IgD-negative memory B cell (primary cell): Measurements from ENCODE around the gene IL17RA. TPM values are rescaled to one million over a fixed set of nuclear protein-coding genes. Genes with fewer than 3 reads are reported as not detected.
A peak's percentile ranks its signal among the peaks of the same experiment; 100 is the strongest.
"Not testable (repeated sequence)": the region's sequence is repeated elsewhere in the genome, so short reads cannot be mapped to it uniquely, and the experiment has no call there.

ENCODE experiments used
- H3K27ac Mint-ChIP-seq, 3 donors: one replicate each; pipeline ENCODE4 v1.8.0; 2020 to 2022; ENCODE audit warnings: mild to moderate bottlenecking in 3 of 3, mixed read lengths in 3 of 3, moderate library complexity in 1 of 3
- H3K27me3 Mint-ChIP-seq: one replicate; pipeline ENCODE4 v1.8.0; 2021; ENCODE audit warnings: mixed read lengths
- H3K36me3 Mint-ChIP-seq: one replicate; pipeline ENCODE4 v1.8.0; 2020; ENCODE audit warnings: mild to moderate bottlenecking, mixed read lengths
- H3K4me1 Mint-ChIP-seq, 3 donors: one replicate each; pipeline ENCODE4 v1.8.0; 2020 to 2022; ENCODE audit warnings: mixed read lengths in 3 of 3, mild to moderate bottlenecking in 1 of 3
- H3K4me3 Mint-ChIP-seq, 4 donors: one replicate each; pipeline ENCODE4 v1.8.0; 2020 to 2022; ENCODE audit warnings: mild to moderate bottlenecking in 4 of 4, mixed read lengths in 4 of 4, moderate library complexity in 3 of 4
- H3K9me3 Mint-ChIP-seq, 3 donors: one replicate each; pipeline ENCODE4 v1.8.0; 2020 to 2021; ENCODE audit warnings: mixed read lengths in 3 of 3, mild to moderate bottlenecking in 1 of 3
- polyA plus RNA-seq: library from polyadenylated mRNA; unstranded; fragments of 300-500 nt; fragmentation: Illumina TruSeq; gene quantifications from one replicate; pipeline ENCODE4 v1.2.3, GENCODE V29; 2021

The IL17RA gene, protein sequence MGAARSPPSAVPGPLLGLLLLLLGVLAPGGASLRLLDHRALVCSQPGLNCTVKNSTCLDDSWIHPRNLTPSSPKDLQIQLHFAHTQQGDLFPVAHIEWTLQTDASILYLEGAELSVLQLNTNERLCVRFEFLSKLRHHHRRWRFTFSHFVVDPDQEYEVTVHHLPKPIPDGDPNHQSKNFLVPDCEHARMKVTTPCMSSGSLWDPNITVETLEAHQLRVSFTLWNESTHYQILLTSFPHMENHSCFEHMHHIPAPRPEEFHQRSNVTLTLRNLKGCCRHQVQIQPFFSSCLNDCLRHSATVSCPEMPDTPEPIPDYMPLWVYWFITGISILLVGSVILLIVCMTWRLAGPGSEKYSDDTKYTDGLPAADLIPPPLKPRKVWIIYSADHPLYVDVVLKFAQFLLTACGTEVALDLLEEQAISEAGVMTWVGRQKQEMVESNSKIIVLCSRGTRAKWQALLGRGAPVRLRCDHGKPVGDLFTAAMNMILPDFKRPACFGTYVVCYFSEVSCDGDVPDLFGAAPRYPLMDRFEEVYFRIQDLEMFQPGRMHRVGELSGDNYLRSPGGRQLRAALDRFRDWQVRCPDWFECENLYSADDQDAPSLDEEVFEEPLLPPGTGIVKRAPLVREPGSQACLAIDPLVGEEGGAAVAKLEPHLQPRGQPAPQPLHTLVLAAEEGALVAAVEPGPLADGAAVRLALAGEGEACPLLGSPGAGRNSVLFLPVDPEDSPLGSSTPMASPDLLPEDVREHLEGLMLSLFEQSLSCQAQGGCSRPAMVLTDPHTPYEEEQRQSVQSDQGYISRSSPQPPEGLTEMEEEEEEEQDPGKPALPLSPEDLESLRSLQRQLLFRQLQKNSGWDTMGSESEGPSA
- polyA plus RNA-seq = 13.5 TPM

DNA sequence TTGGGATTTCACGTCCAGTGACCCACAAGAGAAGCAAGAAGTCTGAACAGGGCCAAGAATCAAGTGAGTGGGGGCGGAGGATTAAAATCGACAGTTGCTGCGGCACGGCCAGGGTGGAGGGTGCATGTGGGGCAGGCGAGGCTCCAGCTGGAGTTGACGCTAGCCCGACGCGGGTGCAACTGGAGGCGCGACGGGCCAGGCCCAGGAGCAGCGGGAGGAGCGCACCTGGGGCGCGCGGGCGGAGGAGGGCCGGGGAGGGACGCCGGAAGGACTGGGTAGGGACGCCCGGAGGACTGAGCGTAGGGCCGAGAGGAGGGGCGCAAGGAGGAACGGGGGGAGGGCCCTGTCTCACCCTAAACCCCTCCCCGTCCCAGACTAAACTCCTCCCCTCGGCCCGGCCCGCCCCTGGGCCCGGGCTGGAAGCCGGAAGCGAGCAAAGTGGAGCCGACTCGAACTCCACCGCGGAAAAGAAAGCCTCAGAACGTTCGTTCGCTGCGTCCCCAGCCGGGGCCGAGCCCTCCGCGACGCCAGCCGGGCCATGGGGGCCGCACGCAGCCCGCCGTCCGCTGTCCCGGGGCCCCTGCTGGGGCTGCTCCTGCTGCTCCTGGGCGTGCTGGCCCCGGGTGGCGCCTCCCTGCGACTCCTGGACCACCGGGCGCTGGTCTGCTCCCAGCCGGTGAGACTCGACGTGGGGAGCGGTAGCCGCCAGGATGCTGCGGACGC, at the start of gene IL17RA:
IL17RA (plus strand) TSS at position 447 of the 723 bp plus-strand sequence; CDS start at position 539, 92 bp downstream.
- H3K9me3 Mint-ChIP-seq = no peaks in the 10 kb centered on the region
- H3K27me3 Mint-ChIP-seq = no peaks in the 10 kb centered on the region
- peaks cover 23 to 30% (median 24%) of the 10 kb centered on the region in 3 donors for H3K4me1 Mint-ChIP-seq
- peak within 1 kb of the TSS; percentile 87 to 97 (median 96) for H3K4me3 Mint-ChIP-seq
- H3K27ac Mint-ChIP-seq = peak within 1 kb of the TSS; percentile 56 to 93 (median 74)
- H3K36me3 Mint-ChIP-seq = peaks cover 1% of the 10 kb centered on the region

DNA sequence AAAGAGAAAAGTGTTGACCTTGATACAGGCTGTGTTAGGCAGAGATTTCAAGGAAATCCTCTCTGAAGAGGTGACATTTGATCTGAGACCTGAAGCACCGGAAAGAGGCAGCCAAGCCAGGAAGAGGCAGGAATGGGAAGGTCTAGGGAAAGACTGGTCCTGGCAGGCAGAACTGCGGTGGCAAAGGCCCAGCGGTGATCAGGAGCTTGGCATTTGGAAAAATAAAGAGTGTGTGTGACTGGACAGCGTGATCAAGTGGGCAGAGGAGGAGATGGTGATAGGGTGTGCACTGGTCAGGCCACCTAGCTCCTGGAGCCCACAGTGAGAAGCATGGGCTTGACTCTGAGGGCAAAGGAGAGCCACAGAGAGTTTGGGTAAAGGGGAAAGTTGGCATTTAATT, 49.6 kb upstream of the IL17RA start:
- Mint-ChIP-seq H3K4me3 (peak overlapping the region; percentile 78 to 93 (median 90)), H3K27ac (peak overlapping the region in 2 of 3 donors; percentile 19 to 29)

DNA sequence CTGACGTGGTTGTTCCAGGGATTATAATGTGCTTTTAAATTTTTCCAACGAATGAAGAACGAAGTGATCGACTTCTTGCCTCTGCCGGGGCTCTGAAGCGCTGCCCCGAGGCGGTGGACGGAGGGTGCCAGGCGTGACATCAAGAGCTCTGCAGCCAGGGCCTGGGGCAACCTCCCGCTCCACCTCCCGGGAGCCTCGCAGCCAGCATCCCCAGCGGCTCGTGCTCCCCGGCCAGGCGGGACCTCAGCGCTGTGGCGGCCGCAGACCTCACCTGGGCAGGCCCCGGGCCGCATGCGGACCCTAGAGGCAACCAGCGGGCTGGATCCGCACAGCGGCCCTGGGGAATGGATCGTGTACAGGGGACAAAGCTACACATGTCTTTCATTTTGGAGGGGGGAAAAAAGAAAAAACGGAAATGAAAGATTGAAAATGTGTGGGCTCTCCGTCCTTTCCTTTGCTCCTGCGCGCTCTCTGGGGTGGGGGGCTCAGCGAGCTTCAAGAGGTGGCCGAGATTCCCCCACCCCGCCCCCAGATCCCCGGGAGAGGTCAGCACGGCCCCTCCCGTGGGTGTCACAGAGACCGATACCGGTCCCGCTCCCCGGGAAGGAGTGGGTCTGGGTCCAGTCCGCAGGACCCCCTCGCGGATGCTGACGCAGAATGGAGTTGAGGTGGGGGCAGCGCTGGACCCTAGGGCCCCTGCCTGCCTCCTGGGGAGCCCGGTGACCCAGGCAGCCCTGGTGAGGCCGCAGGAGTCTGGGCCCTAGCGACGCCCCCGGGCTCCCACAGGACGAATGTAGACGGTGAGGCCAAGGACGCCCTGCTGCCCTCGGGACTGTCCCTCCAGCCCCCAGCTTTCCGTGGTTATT, 48.6 kb upstream of the IL17RA start:
- Mint-ChIP-seq H3K4me3 (peak overlapping the region; percentile 78 to 93 (median 90)), H3K27ac (peak overlapping the region in 2 of 3 donors; percentile 5 to 32), H3K4me1 (peaks cover 13 to 19% (median 17%) of the 10 kb centered on the region in 3 donors)
- not testable (repeated sequence) for H3K36me3 Mint-ChIP-seq, H3K9me3 Mint-ChIP-seq, H3K27me3 Mint-ChIP-seq

More for the DNA sequence above, 49.6 kb upstream of the IL17RA start:
- H3K9me3 Mint-ChIP-seq = no peaks in the 10 kb centered on the region
- peaks cover 3% of the 10 kb centered on the region for H3K27me3 Mint-ChIP-seq
- H3K4me1 Mint-ChIP-seq = peaks cover 13 to 19% (median 16%) of the 10 kb centered on the region in 3 donors
- H3K36me3 Mint-ChIP-seq = no peaks in the 10 kb centered on the region

DNA sequence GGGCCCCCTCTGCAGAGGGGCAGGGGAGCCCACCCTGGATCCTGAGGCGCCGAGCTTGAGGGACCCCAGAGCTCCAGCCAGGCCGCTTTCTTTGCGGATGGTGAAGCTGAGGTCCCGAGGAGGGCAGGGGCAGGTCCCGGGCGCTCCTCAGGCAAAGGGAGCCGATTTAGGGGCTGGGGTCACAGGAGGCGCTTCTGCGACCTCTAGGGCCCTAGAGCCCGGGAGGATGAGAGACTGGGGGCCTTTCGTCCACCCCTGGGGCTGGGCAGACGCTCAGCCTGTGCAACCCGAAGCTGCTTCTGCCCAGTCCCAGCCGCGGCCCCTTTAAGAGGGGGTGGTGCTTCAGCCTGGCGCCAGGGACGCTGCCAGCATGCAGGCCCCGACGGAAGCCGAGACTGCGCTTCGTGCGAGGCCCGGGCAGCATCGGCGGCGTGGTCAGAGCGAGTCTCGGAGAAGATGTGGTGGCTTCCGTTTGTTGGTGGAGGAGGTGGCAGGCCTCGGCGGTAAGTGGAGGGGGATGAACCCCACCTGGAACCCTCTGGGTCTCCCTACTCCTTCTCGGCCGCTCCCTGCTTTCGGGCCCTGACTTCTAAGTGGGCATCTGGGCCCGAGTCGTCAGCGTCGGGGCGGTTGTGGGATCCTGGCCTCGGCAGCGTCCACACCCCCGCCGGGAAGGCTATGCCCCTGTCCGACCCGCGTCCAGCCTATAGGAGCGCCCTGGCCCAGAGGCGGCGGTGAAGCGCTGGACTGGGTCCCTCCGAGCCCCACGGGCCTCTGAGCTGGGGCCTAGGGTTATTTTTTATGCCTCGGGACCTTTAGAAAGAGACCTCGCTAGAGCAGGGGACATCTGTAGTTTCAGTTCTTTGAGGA, 47.7 kb upstream of the IL17RA start:
- H3K27me3 Mint-ChIP-seq, H3K9me3 Mint-ChIP-seq, H3K36me3 Mint-ChIP-seq: not testable (repeated sequence)
- Mint-ChIP-seq H3K4me1 (peaks cover 14 to 19% (median 17%) of the 10 kb centered on the region in 3 donors), H3K27ac (peak overlapping the region; percentile 90 to 94 (median 93)), H3K4me3 (peak overlapping the region; percentile 87 to 98 (median 95))

DNA sequence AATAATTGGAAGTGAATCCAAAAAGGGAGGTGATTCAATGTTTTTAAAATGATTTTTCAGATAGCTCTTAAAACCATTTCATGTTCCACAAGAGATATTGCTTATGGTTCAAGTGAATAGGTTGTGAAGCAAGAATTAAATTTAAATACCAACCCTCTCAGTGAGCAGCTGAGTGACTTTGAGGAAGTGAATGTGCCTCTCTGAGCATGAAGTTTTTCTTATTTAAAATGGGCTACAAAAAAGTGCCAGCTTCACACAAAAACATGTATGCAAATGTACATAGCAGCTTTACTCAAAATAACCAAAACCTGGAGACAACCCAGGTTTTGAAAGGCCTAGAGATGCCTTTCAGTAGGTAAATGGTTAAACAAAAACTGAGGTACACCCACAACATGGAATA, 41.3 kb upstream of the IL17RA start:
- H3K27ac Mint-ChIP-seq = peak overlapping the region in 1 of 3 donors; percentile 91

DNA sequence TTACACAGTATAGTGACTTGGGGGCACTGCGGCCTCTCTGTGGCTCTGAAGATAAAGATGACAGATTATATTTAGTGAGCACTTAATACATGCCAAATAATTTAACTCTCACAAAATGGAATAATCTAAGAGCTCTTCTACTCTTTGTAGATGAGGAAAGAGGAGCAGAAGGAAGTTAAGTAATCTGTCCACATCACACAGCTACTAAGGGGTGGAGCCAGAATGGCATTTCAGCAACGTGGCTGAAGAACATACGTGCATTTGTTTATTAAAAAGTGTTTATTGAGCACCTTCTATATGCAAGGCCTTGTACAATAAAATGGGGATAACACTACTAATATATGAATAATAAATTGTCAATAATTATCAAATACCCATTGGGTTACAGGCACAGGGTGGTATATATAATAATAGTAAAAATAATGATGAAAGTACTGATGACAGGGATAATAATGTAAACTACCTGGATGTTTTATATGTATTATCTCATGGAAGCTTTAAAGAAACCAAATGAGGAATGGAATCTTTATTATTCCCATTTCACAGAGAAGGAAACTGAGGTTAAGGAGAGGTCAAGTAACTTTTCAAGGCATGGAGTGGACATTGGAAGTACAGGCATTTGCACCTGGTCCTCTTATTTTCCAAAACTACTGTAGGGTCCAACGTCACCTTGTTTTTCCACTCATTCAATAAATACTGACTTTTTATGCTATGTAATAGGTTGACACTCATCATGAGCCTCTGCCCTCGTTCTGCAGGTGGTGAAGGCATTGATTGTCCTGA, 38.0 kb upstream of the IL17RA start:
- Mint-ChIP-seq H3K27ac (no peak overlapping the region), H3K36me3 (peaks cover 2% of the 10 kb centered on the region)

More for the DNA sequence above, 41.3 kb upstream of the IL17RA start:
- H3K36me3 Mint-ChIP-seq = no peaks in the 10 kb centered on the region
- peaks cover 8 to 14% (median 12%) of the 10 kb centered on the region in 3 donors for H3K4me1 Mint-ChIP-seq
- no peak overlapping the region for H3K4me3 Mint-ChIP-seq
- no peaks in the 10 kb centered on the region for H3K27me3 Mint-ChIP-seq
- no peaks in the 10 kb centered on the region for H3K9me3 Mint-ChIP-seq

DNA sequence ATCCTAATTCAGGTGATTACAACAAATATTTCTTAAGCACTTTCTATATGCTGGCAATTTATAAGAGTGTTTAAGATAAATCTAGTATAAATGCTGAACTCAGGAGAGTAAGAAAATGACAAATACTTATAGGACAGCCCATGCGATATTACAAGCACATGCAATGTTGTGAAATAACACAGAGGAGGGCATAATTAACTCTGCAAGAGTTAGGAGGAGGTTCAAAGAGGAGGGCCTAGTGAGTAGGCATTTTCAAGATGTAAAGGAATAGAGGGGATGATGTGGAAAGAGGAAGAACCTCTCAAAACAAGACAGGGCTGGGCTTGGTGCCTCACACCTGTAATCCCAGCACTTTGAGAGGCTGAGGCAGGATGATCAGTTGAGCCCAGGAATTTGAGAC, 37.1 kb upstream of the IL17RA start:
- Mint-ChIP-seq H3K4me1 (peaks cover 2 to 8% (median 3%) of the 10 kb centered on the region in 3 donors), H3K9me3 (no peaks in the 10 kb centered on the region), H3K27me3 (no peaks in the 10 kb centered on the region), H3K4me3 (no peak overlapping the region), H3K27ac (peak overlapping the region in 1 of 3 donors; percentile 78), H3K36me3 (peaks cover 2% of the 10 kb centered on the region)

More for the DNA sequence above, 38.0 kb upstream of the IL17RA start:
- no peaks in the 10 kb centered on the region for H3K9me3 Mint-ChIP-seq
- no peak overlapping the region for H3K4me3 Mint-ChIP-seq
- H3K4me1 Mint-ChIP-seq = peaks cover 4 to 8% (median 4%) of the 10 kb centered on the region in 3 donors
- no peaks in the 10 kb centered on the region for H3K27me3 Mint-ChIP-seq

DNA sequence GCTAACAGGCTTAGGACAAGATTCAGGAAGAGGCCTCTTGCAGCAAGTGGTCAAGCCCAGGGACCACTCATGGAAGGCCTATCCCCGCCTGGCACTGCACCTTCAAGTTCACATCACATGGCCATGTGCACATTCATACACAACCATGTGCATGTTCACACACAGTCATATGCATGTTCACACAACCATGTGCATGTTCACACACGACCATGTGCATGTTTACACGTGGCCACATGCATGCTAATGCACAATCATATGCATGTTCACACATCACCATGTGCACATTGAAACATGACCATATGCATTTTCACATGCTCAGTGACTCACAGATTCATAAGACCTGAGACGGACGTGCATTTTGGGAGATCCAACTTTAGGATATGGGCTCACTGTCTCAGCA, 28.7 kb upstream of the IL17RA start:
- peaks cover 2% of the 10 kb centered on the region for H3K36me3 Mint-ChIP-seq

DNA sequence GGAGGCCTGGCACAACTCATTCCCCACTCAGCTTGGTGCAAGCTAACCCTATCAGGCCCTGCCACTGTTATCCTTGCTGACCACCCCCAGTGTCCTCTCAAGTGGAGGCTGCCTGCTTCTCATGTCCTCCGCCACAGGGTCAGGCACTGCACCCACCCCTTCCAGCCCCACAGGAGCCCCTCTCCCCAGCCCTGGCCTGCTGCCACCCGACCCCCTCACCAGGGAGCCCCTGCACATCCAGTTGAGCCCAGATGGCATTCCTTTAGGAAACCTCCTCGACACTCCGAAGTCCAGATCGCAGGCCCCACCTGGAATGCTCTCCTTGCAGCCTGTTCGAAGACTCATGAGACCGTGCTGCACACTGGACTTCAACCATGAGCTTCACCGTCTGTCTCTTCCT, 28.0 kb upstream of the IL17RA start:
- Mint-ChIP-seq H3K9me3 (no peaks in the 10 kb centered on the region), H3K4me1 (peaks cover 0 to 5% (median 4%) of the 10 kb centered on the region in 3 donors), H3K27me3 (no peaks in the 10 kb centered on the region), H3K27ac (no peak overlapping the region), H3K4me3 (no peak overlapping the region), H3K36me3 (peaks cover 2% of the 10 kb centered on the region)

More for the DNA sequence above, 28.7 kb upstream of the IL17RA start:
- Mint-ChIP-seq H3K27me3 (no peaks in the 10 kb centered on the region), H3K9me3 (no peaks in the 10 kb centered on the region), H3K4me3 (no peak overlapping the region), H3K4me1 (peaks cover 0 to 5% (median 4%) of the 10 kb centered on the region in 3 donors), H3K27ac (peak overlapping the region in 1 of 3 donors; percentile 57)

DNA sequence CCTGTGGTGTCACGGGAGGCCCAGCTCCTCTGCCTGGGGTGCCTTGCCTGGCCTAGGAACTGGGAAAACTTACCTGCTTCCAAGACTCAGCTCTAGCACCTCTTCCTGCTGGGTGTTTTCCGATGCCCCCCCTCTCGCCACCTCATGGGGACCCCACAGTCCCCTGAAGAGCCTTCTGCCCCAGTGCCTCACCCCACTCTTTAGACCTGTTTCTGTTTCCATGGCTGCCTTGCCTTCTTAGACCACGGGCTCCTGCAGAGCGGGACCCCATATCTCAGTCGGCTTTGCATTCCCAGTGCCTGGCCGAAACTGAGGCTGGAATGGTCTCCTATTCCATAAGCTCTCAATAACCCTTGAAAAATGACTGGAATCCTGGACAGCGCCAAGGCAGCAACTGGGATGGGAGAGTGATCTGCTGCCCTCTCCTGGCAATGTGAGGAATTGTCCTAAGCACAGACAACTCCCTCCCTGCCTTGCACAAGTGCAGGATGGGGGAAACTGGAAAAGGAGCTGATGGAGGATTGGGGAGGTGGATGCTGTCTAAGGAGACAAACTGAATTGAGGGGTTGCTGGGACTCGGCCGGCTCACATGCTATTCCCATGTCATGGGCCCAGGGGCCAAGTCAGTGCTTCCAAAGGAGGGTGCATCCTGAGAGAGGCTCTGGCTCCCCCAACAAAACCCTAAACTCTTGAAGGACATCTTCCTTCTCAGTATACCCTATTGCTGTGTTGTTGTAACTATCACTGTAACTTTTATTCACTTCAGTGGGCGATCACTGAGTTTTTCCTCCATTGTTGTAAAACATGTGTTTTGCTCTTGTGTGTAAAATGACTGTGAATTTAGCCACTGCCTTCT, 26.6 kb upstream of the IL17RA start:
- H3K4me3 Mint-ChIP-seq = no peak overlapping the region
- no peaks in the 10 kb centered on the region for H3K9me3 Mint-ChIP-seq
- H3K27me3 Mint-ChIP-seq = no peaks in the 10 kb centered on the region
- H3K36me3 Mint-ChIP-seq = peaks cover 2% of the 10 kb centered on the region
- peaks cover 0 to 5% (median 4%) of the 10 kb centered on the region in 3 donors for H3K4me1 Mint-ChIP-seq
- H3K27ac Mint-ChIP-seq = peak overlapping the region in 1 of 3 donors; percentile 5

DNA sequence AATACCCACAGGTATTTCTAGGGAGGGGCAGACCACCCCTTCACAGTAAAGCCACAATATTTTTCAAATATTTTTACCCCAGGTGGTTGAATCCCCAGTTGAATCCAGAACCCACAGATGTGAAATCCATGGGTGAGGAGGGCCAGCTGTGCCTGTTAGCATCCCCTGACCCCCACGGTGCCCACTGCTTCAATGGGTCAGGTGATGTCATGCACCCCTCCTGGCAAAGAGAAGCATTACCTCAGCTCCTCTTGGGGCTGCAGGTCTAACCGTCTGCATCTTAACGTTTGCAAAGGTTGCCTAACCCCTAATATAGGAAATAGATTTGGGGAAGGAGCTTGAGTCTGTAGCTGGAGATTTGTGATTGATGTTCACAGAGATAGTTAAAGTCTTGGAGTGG, 24.7 kb upstream of the IL17RA start:
- Mint-ChIP-seq H3K4me1 (peaks cover 0 to 5% (median 2%) of the 10 kb centered on the region in 3 donors), H3K27me3 (no peaks in the 10 kb centered on the region), H3K4me3 (no peak overlapping the region), H3K36me3 (peaks cover 2% of the 10 kb centered on the region), H3K9me3 (no peaks in the 10 kb centered on the region), H3K27ac (peak overlapping the region in 1 of 3 donors; percentile 78)
